Hepatocyte (in vitro differentiated cells): Measurements from ENCODE around the gene MITF. TPM values are rescaled to one million over a fixed set of nuclear protein-coding genes. Genes with fewer than 3 reads are reported as not detected.

Source experiments
- DNase-seq: peaks from one replicate; pipeline ENCODE4 v3.0.0-alpha.2; 2016; ENCODE audit warnings: low spot score
- H2AFZ ChIP-seq: fragments of 200-600 bp; sonication (generic); 2 replicates; pipeline ENCODE4 v1.6.0; 2016; ENCODE audit warnings: antibody characterized with exemption, mild to moderate bottlenecking
- H3K27ac ChIP-seq: fragments of 200-600 bp; sonication (generic); 2 replicates; pipeline ENCODE4 v1.5.1; 2016; ENCODE audit warnings: mild to moderate bottlenecking
- H3K27me3 ChIP-seq: fragments of 200-600 bp; sonication (generic); 2 replicates; pipeline ENCODE4 v1.6.1; 2016
- H3K36me3 ChIP-seq: fragments of 200-600 bp; sonication (generic); replicated peaks from 2 replicates; pipeline ENCODE4 v1.5.1; 2016; ENCODE audit warnings: low read depth; ENCODE audit not compliant: insufficient read depth
- H3K4me1 ChIP-seq: fragments of 200-600 bp; sonication (generic); 2 replicates; pipeline ENCODE4 v1.5.1; 2016; ENCODE audit warnings: mild to moderate bottlenecking, moderate library complexity; ENCODE audit not compliant: insufficient read depth
- H3K4me2 ChIP-seq: fragments of 200-600 bp; sonication (generic); 2 replicates; pipeline ENCODE4 v1.6.0; 2016
- H3K4me3 ChIP-seq: fragments of 200-600 bp; sonication (generic); 2 replicates; pipeline ENCODE4 v1.5.1; 2016; ENCODE audit warnings: mild to moderate bottlenecking
- H3K79me2 ChIP-seq: fragments of 200-600 bp; sonication (generic); 2 replicates; pipeline ENCODE4 v1.6.0; 2017; ENCODE audit warnings: mild to moderate bottlenecking
- H3K9me2 ChIP-seq: fragments of 200-600 bp; sonication (generic); replicated peaks from 2 replicates; pipeline ENCODE4 v1.6.0; 2017; ENCODE audit warnings: mild to moderate bottlenecking; ENCODE audit not compliant: insufficient read depth
- H3K9me3 ChIP-seq: fragments of 200-600 bp; sonication (generic); 2 replicates; pipeline ENCODE4 v1.5.1; 2016; ENCODE audit warnings: low read depth, mild to moderate bottlenecking
- H4K20me1 ChIP-seq: fragments of 200-600 bp; sonication (generic); 2 replicates; pipeline ENCODE4 v1.6.0; 2016; ENCODE audit warnings: mild to moderate bottlenecking; ENCODE audit not compliant: insufficient read depth, poor library complexity, severe bottlenecking
- CTCF ChIP-seq: fragments of 200-600 bp; sonication (generic); IDR thresholded peaks from 2 replicates; pipeline ENCODE4 v1.5.1; 2016; ENCODE audit warnings: antibody characterized with exemption, mild to moderate bottlenecking; ENCODE audit not compliant: poor library complexity
- EZH2 ChIP-seq: fragments of 200-600 bp; sonication (generic); IDR thresholded peaks from 2 replicates; pipeline ENCODE4 v1.6.1; 2016; ENCODE audit warnings: antibody characterized with exemption, mild to moderate bottlenecking, borderline replicate concordance
- EZH2phosphoT487 ChIP-seq: fragments of 200-600 bp; sonication (generic); IDR thresholded peaks from one replicate; pipeline ENCODE4 v1.6.1; 2018; ENCODE audit warnings: antibody characterized with exemption, mild to moderate bottlenecking, low read depth, moderate library complexity; ENCODE audit not compliant: unreplicated experiment, severe bottlenecking
- WGBS: methylation state at CpG from one replicate; pipeline ENCODE4 v1.1.6; 2016; ENCODE audit warnings: low lambda C conversion rate; ENCODE audit errors: missing lambda C conversion rate; 5-methylcytosine and 5-hydroxymethylcytosine counted together
- polyA plus RNA-seq: library from polyadenylated mRNA; unstranded; fragments of >200 nt; fragmentation: Nextera tagmentation; extraction: Ambion mirVana; gene quantifications from 2 replicates; pipeline ENCODE4 v1.2.1, GENCODE V29; 2016
- total RNA-seq: library from RNA; depleted of rRNA; stranded (reverse); fragments of >200 nt; gene quantifications from 2 replicates; pipeline ENCODE4 v1.2.3, GENCODE V29; 2014

Gene MITF
- total and polyA plus RNA-seq, 2 experiments from 2014 or later = 7.1 to 14.2 TPM

DNA sequence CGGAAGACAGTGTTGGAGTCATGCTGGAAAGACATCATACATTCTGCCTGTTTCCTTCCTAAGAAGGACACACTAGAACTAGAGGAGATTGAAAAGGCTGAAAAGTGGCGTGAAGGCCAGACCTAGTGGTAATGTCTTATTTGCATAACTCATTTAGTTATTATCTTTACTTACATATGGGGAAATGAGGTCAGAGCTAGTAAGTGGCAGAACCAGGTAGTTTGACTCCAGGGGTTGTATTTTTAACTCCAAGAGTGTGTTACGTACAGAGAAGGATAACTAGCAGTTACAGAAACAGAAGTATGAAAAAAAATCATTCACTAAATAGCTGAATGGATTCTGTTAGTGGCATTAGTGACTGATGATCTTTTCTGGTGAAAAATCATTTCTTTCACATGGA lies 108.0 kb downstream of the MITF start:
- Histone ChIP-seq H3K4me1 (no peaks in the 10 kb centered on the region), H2AFZ (no peak overlapping the region), H3K9me2 (no peaks in the 10 kb centered on the region), H3K27ac (no peak overlapping the region), H3K27me3 (no peaks in the 10 kb centered on the region), H3K79me2 (no peaks in the 10 kb centered on the region), H3K36me3 (no peaks in the 10 kb centered on the region), H3K4me2 (no peak overlapping the region), H4K20me1 (no peaks in the 10 kb centered on the region), H3K4me3 (no peak overlapping the region), H3K9me3 (no peaks in the 10 kb centered on the region)
- no peak for TF ChIP-seq EZH2
- TF ChIP-seq CTCF = no peak
- TF ChIP-seq EZH2phosphoT487 = no peak
- WGBS = 95% methylated on average over 3 of the region's 3 CpGs
- DNase-seq = no peak

DNA sequence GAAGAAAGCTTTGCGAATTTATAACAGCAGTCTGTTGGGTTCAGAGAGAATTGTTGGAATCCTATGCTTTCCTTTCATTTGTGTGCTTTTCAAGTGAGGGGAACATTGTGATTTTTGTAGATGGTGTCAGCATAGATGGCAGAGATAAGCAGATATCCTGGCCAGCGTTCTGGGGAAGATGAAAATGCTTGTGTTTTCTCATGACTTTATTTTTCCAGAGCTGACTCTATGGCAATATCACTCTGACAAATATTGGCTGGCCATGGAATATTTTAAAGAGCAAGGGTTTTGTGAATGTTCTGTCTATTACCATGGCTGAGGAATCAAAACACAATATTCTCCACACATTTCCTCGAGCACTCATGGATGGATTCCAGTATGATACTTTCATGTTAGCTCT lies 108.8 kb downstream of the MITF start:
- no peaks in the 10 kb centered on the region for H3K4me1 ChIP-seq
- no peak overlapping the region for H2AFZ ChIP-seq
- no peaks in the 10 kb centered on the region for H3K36me3 ChIP-seq
- H3K27me3 ChIP-seq = no peaks in the 10 kb centered on the region
- TF ChIP-seq EZH2phosphoT487 = no peak
- no peak for TF ChIP-seq EZH2
- no peak for TF ChIP-seq CTCF
- no peaks in the 10 kb centered on the region for H4K20me1 ChIP-seq
- no peaks in the 10 kb centered on the region for H3K79me2 ChIP-seq
- no peak overlapping the region for H3K4me3 ChIP-seq
- H3K27ac ChIP-seq = no peak overlapping the region
- WGBS = 74% methylated on average over 3 of the region's 3 CpGs
- no peaks in the 10 kb centered on the region for H3K9me3 ChIP-seq
- no peak for DNase-seq
- H3K4me2 ChIP-seq = no peak overlapping the region
- H3K9me2 ChIP-seq = no peaks in the 10 kb centered on the region

DNA sequence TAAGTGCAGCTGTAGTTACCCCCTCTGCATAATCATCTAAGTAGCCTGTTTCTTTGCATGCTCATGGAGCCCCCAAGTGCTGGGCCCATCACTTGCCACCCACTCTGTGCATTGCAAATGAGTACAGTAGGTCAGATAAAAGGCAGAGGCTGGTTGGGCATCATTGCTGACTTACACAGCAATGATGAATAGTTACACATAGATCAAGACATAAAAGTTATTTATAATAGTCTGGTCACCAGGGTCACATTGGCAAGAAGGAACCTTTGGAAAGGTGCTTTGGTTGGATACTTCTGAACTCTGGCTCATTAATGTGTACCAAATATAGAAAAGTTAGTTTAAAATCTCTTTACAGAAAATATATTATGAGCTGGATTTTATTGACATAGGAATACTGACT lies 111.6 kb downstream of the MITF start:
- Histone ChIP-seq H3K9me3 (no peaks in the 10 kb centered on the region), H3K27me3 (no peaks in the 10 kb centered on the region), H3K4me3 (no peak overlapping the region), H3K79me2 (no peaks in the 10 kb centered on the region), H3K27ac (no peak overlapping the region), H3K9me2 (no peaks in the 10 kb centered on the region), H3K4me2 (no peak overlapping the region), H2AFZ (no peak overlapping the region), H4K20me1 (no peaks in the 10 kb centered on the region), H3K36me3 (no peaks in the 10 kb centered on the region), H3K4me1 (no peaks in the 10 kb centered on the region)
- TF ChIP-seq CTCF = no peak
- TF ChIP-seq EZH2 = no peak
- TF ChIP-seq EZH2phosphoT487 = no peak
- DNase-seq = no peak

DNA sequence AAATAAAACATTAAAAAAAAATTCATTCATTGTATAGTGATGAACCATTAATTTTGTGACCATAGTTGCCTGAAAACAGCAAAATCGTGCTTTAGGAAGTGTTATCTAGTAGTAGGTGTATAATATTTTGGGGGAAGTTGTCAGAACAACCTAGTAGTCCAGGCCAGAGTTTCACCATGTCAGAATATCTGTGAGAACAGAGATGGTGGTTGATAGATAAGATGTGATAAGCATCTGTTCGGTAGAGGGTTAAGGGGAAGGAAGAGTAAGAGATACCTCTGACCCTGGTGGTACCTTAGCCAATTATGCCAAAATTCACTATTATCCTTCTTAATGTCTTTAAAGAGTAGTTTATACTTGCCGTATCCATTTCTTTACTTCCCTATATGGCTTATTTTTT lies 113.8 kb downstream of the MITF start:
- Histone ChIP-seq H3K27me3 (no peaks in the 10 kb centered on the region), H3K4me2 (no peak overlapping the region), H3K4me1 (no peaks in the 10 kb centered on the region), H3K9me2 (no peaks in the 10 kb centered on the region), H3K4me3 (no peak overlapping the region), H2AFZ (no peak overlapping the region), H3K27ac (no peak overlapping the region), H3K9me3 (no peaks in the 10 kb centered on the region), H3K79me2 (no peaks in the 10 kb centered on the region), H3K36me3 (no peaks in the 10 kb centered on the region), H4K20me1 (no peaks in the 10 kb centered on the region)
- DNase-seq = no peak
- WGBS = 76% methylated on average over 3 of the region's 3 CpGs
- no peak for TF ChIP-seq EZH2
- no peak for TF ChIP-seq CTCF
- no peak for TF ChIP-seq EZH2phosphoT487
